Aorta (tissue), 5 donors: ENCODE data around the gene YJU2. TPM values are rescaled to one million over a fixed set of nuclear protein-coding genes. Genes with fewer than 3 reads are reported as not detected.
"Not testable (repeated sequence)": the region's sequence is repeated elsewhere in the genome, so short reads cannot be mapped to it uniquely, and the experiment has no call there.

Experiments used
- ATAC-seq: fragments of 200-7000 bp; cut with Tn5 transposase; one replicate; pipeline ENCODE4 v1.9.1; 2022; ENCODE audit warnings: moderate library complexity; ENCODE audit not compliant: low FRiP score
- DNase-seq, 2 donors: peaks; one replicate each; pipeline ENCODE4 v3.0.0-alpha.2; 2020
- H3K27ac ChIP-seq, 2 donors: one replicate each; pipeline ENCODE4 v1.5.1; 2013; ENCODE audit warnings: low read length in 2 of 2, mild to moderate bottlenecking in 2 of 2, moderate library complexity in 2 of 2, control low read depth in 1 of 2, inconsistent platforms in 1 of 2, low read depth in 1 of 2
- H3K27me3 ChIP-seq, 2 donors: one replicate each; pipeline ENCODE4 v1.6.1; 2013; ENCODE audit warnings: control low read depth in 1 of 2, low read length in 1 of 2, mild to moderate bottlenecking in 1 of 2, moderate library complexity in 1 of 2; ENCODE audit not compliant: insufficient read depth in 2 of 2, control insufficient read depth in 1 of 2
- H3K36me3 ChIP-seq, 2 donors: one replicate each; pipeline ENCODE4 v1.6.1; 2013; ENCODE audit warnings: control low read depth in 1 of 2, low read length in 1 of 2, mild to moderate bottlenecking in 1 of 2; ENCODE audit not compliant: insufficient read depth in 2 of 2, control insufficient read depth in 1 of 2
- H3K4me1 ChIP-seq, 2 donors: one replicate each; pipeline ENCODE4 v1.6.1; 2013; ENCODE audit warnings: low read length in 2 of 2, control low read depth in 1 of 2, mild to moderate bottlenecking in 1 of 2, moderate library complexity in 1 of 2; ENCODE audit not compliant: insufficient read depth in 2 of 2, control insufficient read depth in 1 of 2
- H3K4me3 ChIP-seq, 2 donors: one replicate each; pipeline ENCODE4 v1.5.1; 2013; ENCODE audit warnings: low read length in 2 of 2, control low read depth in 1 of 2, mild to moderate bottlenecking in 1 of 2
- H3K9me3 ChIP-seq: one replicate; pipeline ENCODE4 v1.6.1; 2013; ENCODE audit warnings: mild to moderate bottlenecking, low read length; ENCODE audit not compliant: control insufficient read depth
- WGBS, 2 donors: extraction: QIAGEN DNeasy Blood & Tissue Kit; methylation state at CpG; one replicate each; pipeline ENCODE4 v1.1.7; 2013; 5-methylcytosine and 5-hydroxymethylcytosine counted together
- intact Hi-C, 2 donors: fragments of 100-400 bp; cut with DNase I; formaldehyde crosslinking; loops; one replicate each; pipeline versions ENCODE4 v1.14.2 to v1.15.0; 2022
- polyA plus RNA-seq, 2 donors: library from polyadenylated mRNA; stranded (reverse); fragments of 200-250 nt; gene quantifications; one replicate each; pipeline ENCODE4 v1.2.3, GENCODE V29; 2013
- total RNA-seq, 2 donors: library from RNA; stranded (reverse); fragmentation: NEBNext Ultra II Directional; extraction: Animal tissue kit (Norgen Biotek cat#: 25700); gene quantifications; one replicate each; pipeline ENCODE4 v1.2.1, GENCODE V29; 2021
- donor health status: healthy with polysubstance abuse.
- donor health status: Bipolar disorder and iron deficiency.
- donor health status: DM: no; HTN: no; CAD: no.
- donor health status: DM: no; HTN: no; CAD: no.
- donor health status: DM: yes; HTN: yes; CAD: no.

Gene YJU2
- total and polyA plus RNA-seq, 4 donors = 12.4 to 25.2 (median 13.7) TPM

DNA sequence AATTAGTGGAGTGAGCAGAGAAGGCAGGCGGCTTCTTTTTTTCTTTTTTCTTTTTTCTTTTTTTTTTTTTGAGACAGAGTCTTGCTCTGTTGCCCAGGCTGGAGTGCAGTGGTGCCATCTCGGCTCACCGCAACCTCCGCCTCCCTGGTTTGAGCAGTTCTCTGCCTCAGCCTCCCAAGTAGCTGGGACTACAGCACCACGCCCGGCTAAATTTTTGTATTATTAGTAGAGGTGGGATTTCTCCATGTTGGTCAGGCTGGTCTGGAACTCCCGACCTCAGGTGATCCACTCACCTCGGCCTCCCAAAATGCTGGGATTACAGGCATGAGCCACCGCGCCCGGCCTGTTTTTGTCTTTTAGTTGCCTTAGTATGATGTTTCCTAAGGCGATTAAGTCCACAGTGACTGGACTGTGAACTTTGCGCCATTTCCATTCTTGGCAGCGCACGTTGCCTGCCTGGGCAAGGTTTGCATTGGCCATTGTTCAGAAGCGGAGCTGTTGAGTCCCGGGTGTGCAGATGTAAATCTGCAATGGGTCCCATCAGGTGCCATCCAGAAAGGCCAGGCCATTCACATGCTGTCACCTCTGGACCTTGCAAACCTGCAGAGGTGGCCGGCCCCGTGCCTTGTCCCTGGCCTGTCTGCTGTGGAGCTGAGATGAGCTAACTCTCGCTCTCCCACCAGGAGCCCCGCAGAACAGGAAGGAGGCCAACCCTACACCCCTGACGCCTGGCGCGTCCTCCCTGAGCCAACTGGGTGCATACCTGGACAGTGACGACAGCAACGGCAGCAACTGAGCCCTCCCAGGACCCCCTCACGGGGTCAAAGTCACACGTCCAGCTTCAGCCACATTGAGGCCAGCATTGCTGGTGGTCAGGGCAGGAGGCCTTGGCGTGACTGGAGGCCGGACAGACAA lies 21.3 kb downstream of the YJU2 start:
- Histone ChIP-seq H3K27me3 (no peaks in the 10 kb centered on the region), H3K9me3 (no peaks in the 10 kb centered on the region), H3K36me3 (peaks cover 0 to 11% of the 10 kb centered on the region in 2 donors), H3K27ac (no peak overlapping the region), H3K4me3 (no peak overlapping the region), H3K4me1 (no peaks in the 10 kb centered on the region)
- 76 to 84% methylated on average over 30 of the region's 30 CpGs for WGBS, 2 donors
- intact Hi-C loops = loop anchor here (5.0 to 10.0 kb wide), 3 partner anchors 134 to 257 kb away; partner anchors contain the start of genes CHAF1A (in 1 of the 2) and SH3GL1 (in 1 of the 2)
- ATAC-seq (no peak), DNase-seq (no peak)

DNA sequence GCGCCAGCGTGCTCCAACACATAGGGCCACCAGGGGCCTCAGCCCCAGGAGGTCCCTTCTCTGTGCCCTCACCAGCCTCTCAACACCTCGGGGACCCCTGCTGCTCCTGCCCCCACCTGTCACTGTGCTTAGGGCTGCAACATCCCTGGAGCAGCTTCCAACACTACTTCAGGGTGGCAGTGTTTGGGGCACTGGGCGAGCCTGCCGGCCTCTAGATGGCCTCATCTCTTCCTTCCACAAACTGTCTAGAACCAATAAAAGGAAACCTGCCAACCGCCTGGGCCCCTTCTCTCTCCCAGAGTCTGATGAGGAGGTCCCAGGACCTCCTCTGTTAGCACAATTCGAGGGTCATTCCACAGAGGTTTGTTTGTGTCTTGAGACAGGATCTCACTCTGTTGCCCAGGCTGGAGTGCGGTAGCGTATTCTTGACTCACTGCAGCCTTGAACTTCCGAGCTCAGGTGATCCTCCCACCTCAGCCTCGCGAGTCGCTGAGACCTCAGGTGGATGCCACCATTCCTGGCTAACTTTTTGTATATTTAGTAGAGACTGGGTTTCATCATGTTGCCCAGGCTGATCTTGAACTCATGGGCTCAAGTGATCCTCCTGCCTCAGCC lies 22.0 kb downstream of the YJU2 start:
- Histone ChIP-seq H3K4me3 (no peak overlapping the region), H3K27ac (no peak overlapping the region), H3K36me3 (peaks cover 0 to 11% of the 10 kb centered on the region in 2 donors), H3K27me3 (no peaks in the 10 kb centered on the region), H3K9me3 (no peaks in the 10 kb centered on the region), H3K4me1 (no peaks in the 10 kb centered on the region)
- ATAC-seq (no peak), DNase-seq (no peak)
- 90% methylated on average over 13 of the region's 13 CpGs for WGBS, 2 donors
- intact Hi-C loops = loop anchor here (5.0 to 10.0 kb wide), 3 partner anchors 133 to 256 kb away; partner anchors contain the start of genes CHAF1A (in 1 of the 2) and SH3GL1 (in 1 of the 2)

DNA sequence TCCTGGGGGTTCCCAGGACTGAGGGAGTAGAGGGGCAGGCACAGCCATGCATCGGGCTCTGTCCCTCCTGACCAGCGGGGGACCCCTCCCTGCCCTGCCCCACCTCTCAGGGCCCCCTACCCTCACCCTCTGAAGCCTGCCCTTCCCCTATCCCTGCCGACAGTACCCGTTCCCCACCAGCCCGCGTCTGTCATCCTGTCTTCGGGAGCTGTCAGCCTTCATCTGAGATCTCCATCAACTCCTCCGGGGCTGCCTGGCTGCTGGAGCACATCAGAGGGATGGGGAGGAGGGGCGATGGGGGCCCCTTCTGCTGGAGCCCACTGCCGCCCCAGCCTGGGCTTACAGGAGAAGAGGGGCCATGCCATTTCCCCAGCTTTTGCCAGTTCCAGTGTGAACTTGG lies 26.0 kb downstream of the YJU2 start:
- DNase-seq = no peak
- intact Hi-C loops = no loop called here
- Histone ChIP-seq H3K4me3 (no peak overlapping the region), H3K27me3 (no peaks in the 10 kb centered on the region), H3K36me3 (peaks cover 0 to 4% of the 10 kb centered on the region in 2 donors), H3K4me1 (no peaks in the 10 kb centered on the region), H3K9me3 (no peaks in the 10 kb centered on the region), H3K27ac (no peak overlapping the region)
- 43 to 48% methylated on average over 10 of the region's 10 CpGs for WGBS, 2 donors
- no peak for ATAC-seq

DNA sequence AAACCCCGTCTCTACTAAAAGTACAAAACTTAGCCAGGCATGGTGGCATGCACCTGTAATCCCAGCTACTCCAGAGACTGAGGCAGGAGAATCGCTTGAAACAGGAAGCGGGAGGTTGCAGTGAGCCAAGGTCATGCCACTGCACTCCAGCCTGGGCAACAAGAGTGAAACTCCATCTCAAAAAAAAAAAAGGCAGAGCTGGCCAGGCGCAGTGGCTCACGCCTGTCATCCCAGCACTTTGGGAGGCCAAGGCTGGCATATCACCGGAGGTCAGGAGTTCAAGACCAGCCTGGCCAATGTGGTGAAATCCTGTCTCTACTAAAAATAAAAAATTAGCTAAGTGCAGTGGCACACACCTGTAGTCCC lies 27.4 kb downstream of the YJU2 start:
- H3K36me3 ChIP-seq, ATAC-seq, H3K27ac ChIP-seq, H3K9me3 ChIP-seq, H3K4me3 ChIP-seq, H3K4me1 ChIP-seq, intact Hi-C loops, DNase-seq, H3K27me3 ChIP-seq: not testable (repeated sequence)
- 90 to 91% methylated on average over 6 of the region's 6 CpGs for WGBS, 2 donors

DNA sequence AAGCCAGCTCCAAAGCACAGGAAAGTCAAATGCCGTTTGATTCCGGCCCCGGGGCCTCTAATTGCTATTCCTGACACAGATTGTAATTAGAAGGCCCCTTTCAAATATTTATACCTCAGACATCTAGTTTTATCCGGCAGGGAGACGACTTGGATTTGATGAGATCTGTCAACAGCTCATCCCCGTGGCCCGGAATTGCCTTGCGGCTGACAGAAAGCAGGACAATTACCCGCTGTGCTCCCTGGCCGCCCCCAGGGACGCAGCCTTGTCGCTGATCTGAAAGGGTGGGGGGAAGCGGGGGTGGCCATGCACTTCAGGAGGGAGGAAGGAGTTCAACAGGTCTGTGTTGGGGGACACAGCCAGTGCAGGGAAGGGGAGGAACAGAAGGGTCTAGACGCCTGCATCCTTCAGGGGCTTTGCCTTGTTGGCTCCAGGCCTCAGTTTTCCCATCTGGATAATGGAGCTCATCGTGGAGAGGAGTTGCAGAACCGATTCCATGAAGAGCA lies 30.4 kb downstream of the YJU2 start:
- DNase-seq = no peak
- WGBS, 2 donors = 33 to 40% methylated on average over 16 of the region's 16 CpGs
- Histone ChIP-seq H3K27ac (no peak overlapping the region), H3K36me3 (no peaks in the 10 kb centered on the region), H3K4me1 (no peaks in the 10 kb centered on the region), H3K27me3 (no peaks in the 10 kb centered on the region), H3K9me3 (no peaks in the 10 kb centered on the region), H3K4me3 (no peak overlapping the region)
- intact Hi-C loops = no loop called here
- no peak for ATAC-seq

DNA sequence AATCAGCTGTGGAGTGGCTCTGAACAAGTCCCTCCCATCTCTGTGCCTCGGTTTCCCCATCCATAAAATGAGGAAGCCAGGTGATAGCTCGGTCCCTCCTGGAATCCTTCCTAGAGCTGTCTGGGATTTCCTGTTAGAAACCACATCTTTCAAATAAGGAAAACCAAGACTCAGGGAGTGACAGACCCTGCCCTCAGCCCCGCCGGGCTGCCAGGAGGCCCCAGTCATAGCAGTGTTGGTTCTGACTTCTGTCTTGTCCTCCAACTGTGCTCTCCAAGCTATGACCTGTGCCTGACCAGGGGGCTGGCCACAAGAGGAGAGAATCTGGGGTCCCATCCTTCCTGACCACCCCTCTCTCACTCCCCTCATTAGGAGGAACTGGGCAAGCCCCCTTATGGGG lies 31.1 kb downstream of the YJU2 start:
- no peak overlapping the region for H3K4me3 ChIP-seq
- peaks cover 1% of the 10 kb centered on the region for H3K9me3 ChIP-seq
- no peaks in the 10 kb centered on the region for H3K36me3 ChIP-seq
- H3K27me3 ChIP-seq = no peaks in the 10 kb centered on the region
- H3K4me1 ChIP-seq = no peaks in the 10 kb centered on the region
- no peak overlapping the region for H3K27ac ChIP-seq
- 23 to 27% methylated on average over 4 of the region's 4 CpGs for WGBS, 2 donors
- ATAC-seq (no peak), DNase-seq (no peak)
- intact Hi-C loops = no loop called here

DNA sequence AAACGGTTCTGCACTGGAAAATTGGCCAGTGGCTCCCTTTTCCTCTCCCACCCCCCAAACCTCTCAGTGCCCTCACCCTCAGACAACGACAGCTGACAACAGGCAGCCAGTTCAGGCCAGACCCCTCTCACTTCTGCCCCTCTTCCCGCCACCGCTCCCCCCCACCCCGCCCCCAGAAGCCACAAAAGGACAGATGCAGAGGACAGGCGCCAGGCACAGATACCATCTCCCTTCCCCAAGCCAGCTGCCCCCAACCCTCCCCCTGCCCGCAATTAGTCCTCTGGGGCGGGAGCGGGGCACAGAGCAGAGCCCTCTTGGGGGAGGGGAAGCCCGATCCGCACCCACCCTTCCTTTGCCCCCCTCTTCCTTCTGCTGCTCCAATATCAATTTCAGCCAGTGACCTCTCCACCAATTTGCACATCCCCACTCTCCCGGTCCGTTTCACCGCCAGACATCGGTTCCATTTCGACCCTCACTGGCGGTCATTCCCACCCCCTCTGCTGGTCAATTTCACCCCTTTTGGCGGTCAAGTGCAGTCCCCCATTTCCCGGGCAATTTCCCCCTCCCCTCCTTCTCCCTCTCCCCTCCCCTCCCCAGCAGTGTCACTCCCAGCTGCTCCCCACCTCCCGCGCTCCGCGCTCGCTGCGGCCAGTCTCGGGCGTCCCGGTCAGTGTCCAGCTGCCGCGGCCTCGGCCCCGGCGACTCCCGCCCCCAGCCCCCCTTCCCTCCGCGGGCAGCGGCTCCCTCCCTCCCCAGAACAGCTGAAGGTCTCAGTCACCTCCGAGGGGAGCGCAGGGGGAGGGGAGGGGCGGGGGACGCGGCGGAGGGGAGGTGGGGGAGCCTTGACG lies 31.8 kb downstream of the YJU2 start, which contains the start of gene SHD:
SHD (plus strand) TSS at position 848 of the 848 bp plus-strand sequence. CDS start 798 bp downstream, outside the sequence.
- DNase-seq = no peak
- no peaks in the 10 kb centered on the region for H3K27me3 ChIP-seq

DNA sequence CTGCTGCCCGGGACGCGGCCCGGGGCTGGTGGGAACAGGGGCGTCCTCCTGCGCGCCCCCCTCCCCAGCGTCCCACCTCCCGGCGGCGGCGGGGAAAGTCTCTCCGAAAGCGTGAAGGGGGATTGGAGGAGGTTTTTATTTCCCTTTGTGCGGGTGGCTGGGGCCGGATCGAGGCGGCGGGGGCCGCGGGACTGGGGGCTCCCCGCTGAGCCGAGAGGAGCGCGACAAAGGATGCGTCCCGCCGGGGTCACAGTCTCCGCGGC lies 32.3 kb downstream of the YJU2 start:
- 1 to 2% methylated on average over 21 to 30 of the region's 30 CpGs for WGBS, 2 donors
- no peak overlapping the region for H3K4me3 ChIP-seq
- peaks cover 2% of the 10 kb centered on the region for H3K9me3 ChIP-seq
- no peak for ATAC-seq
- intact Hi-C loops = no loop called here
- no peak for DNase-seq
- no peaks in the 10 kb centered on the region for H3K27me3 ChIP-seq
- no peak overlapping the region for H3K27ac ChIP-seq
- H3K4me1 ChIP-seq = no peaks in the 10 kb centered on the region
- no peaks in the 10 kb centered on the region for H3K36me3 ChIP-seq

More for the DNA sequence above, 31.8 kb downstream of the YJU2 start, which contains the start of gene SHD:
- no peak for ATAC-seq
- H3K4me3 ChIP-seq = no peak within 1 kb of the TSS
- intact Hi-C loops = no loop called here
- peaks cover 2% of the 10 kb centered on the region for H3K9me3 ChIP-seq
- H3K36me3 ChIP-seq = no peaks in the 10 kb centered on the region
- H3K4me1 ChIP-seq = no peaks in the 10 kb centered on the region
- WGBS, 2 donors = 2 to 3% methylated on average over 40 to 44 of the region's 44 CpGs
- no peak within 1 kb of the TSS for H3K27ac ChIP-seq
